H9 (cell line): ENCODE measurements around the gene GGCX. TPM values are rescaled to one million over a fixed set of nuclear protein-coding genes. Genes with fewer than 3 reads are reported as not detected.
"Not testable (repeated sequence)": the region's sequence is repeated elsewhere in the genome, so short reads cannot be mapped to it uniquely, and the experiment has no call there.

ENCODE experiments used
- DNase-seq: peaks from one replicate; pipeline ENCODE4 v3.0.0-alpha.2; 2017
- H2AFZ ChIP-seq: one replicate; pipeline ENCODE4 v1.6.1; 2013; ENCODE audit warnings: mild to moderate bottlenecking, low read length, control low read depth, moderate library complexity
- H2AK5ac ChIP-seq: 2 replicates; pipeline ENCODE4 v1.6.1; 2013; ENCODE audit warnings: low read length, control low read depth, mixed read lengths; ENCODE audit not compliant: insufficient read length
- H2BK120ac ChIP-seq: one replicate; pipeline ENCODE4 v1.6.1; 2013; ENCODE audit warnings: low read depth, mild to moderate bottlenecking, low read length, control low read depth, inconsistent platforms; ENCODE audit not compliant: poor library complexity, severe bottlenecking
- H2BK12ac ChIP-seq: 2 replicates; pipeline ENCODE4 v1.6.1; 2013; ENCODE audit warnings: low read length, control low read depth, mixed read lengths, low read depth; ENCODE audit not compliant: insufficient read length
- H2BK15ac ChIP-seq: 2 replicates; pipeline ENCODE4 v1.6.1; 2013; ENCODE audit warnings: low read depth, low read length, control low read depth
- H2BK20ac ChIP-seq: one replicate; pipeline ENCODE4 v1.6.1; 2013; ENCODE audit warnings: low read depth, mild to moderate bottlenecking, low read length, control low read depth, inconsistent platforms; ENCODE audit not compliant: poor library complexity, severe bottlenecking
- H2BK5ac ChIP-seq: 2 replicates; pipeline ENCODE4 v1.6.1; 2013; ENCODE audit warnings: low read length, control low read depth, mixed read lengths; ENCODE audit not compliant: insufficient read length
- H3K14ac ChIP-seq: 2 replicates; pipeline ENCODE4 v1.6.1; 2013; ENCODE audit warnings: low read length, control low read depth; ENCODE audit not compliant: insufficient read depth
- H3K18ac ChIP-seq: 2 replicates; pipeline ENCODE4 v1.6.1; 2013; ENCODE audit warnings: low read depth, mild to moderate bottlenecking, mixed read lengths, low read length, control low read depth; ENCODE audit not compliant: insufficient read length
- H3K23ac ChIP-seq: 2 replicates; pipeline ENCODE4 v1.6.1; 2013; ENCODE audit warnings: low read length, control low read depth, mixed read lengths, low read depth; ENCODE audit not compliant: insufficient read length
- H3K23me2 ChIP-seq: 2 replicates; pipeline ENCODE4 v1.6.1; 2013; ENCODE audit warnings: low read depth, mild to moderate bottlenecking, mixed read lengths, low read length, control low read depth; ENCODE audit not compliant: insufficient read length, poor library complexity, severe bottlenecking
- H3K27ac ChIP-seq: 2 replicates; pipeline ENCODE4 v1.5.1; 2013; ENCODE audit warnings: low read length, control low read depth, mixed read lengths, low read depth; ENCODE audit not compliant: insufficient read length
- H3K27me3 ChIP-seq: 2 replicates; pipeline ENCODE4 v1.6.1; 2013; ENCODE audit warnings: low read length, control low read depth, inconsistent platforms; ENCODE audit not compliant: insufficient read depth
- H3K4ac ChIP-seq: 2 replicates; pipeline ENCODE4 v1.6.1; 2013; ENCODE audit warnings: low read depth, mild to moderate bottlenecking, control low read depth, inconsistent platforms, low read length, moderate library complexity
- H3K4me1 ChIP-seq: 2 replicates; pipeline ENCODE4 v1.6.1; 2013; ENCODE audit warnings: low read length, control low read depth, inconsistent platforms; ENCODE audit not compliant: insufficient read depth
- H3K4me2 ChIP-seq: 2 replicates; pipeline ENCODE4 v1.6.1; 2013; ENCODE audit warnings: low read length, control low read depth, mixed read lengths; ENCODE audit not compliant: insufficient read length, insufficient read depth
- H3K56ac ChIP-seq: 2 replicates; pipeline ENCODE4 v1.6.1; 2013; ENCODE audit warnings: low read depth, mild to moderate bottlenecking, mixed read lengths, low read length, control low read depth; ENCODE audit not compliant: insufficient read length
- H3K79me1 ChIP-seq: 2 replicates; pipeline ENCODE4 v1.6.1; 2013; ENCODE audit warnings: low read depth, mild to moderate bottlenecking, moderate library complexity, low read length, control low read depth, inconsistent platforms; ENCODE audit not compliant: insufficient read depth, poor library complexity, severe bottlenecking
- H3K79me2 ChIP-seq: 2 replicates; pipeline ENCODE4 v1.6.1; 2013; ENCODE audit warnings: low read length, control low read depth, inconsistent platforms; ENCODE audit not compliant: insufficient read depth
- H3K9ac ChIP-seq: 2 replicates; pipeline ENCODE4 v1.6.1; 2013; ENCODE audit warnings: low read length, control low read depth, mixed read lengths; ENCODE audit not compliant: insufficient read length; ENCODE audit errors: extremely low read depth
- H3K9me3 ChIP-seq: one replicate; pipeline ENCODE4 v1.6.1; 2013; ENCODE audit warnings: low read depth, low read length, inconsistent platforms; ENCODE audit not compliant: control insufficient read depth
- H3T11ph ChIP-seq: one replicate; pipeline ENCODE4 v1.6.1; 2013; ENCODE audit warnings: mild to moderate bottlenecking, low read length, control low read depth, inconsistent platforms
- H4K20me1 ChIP-seq: one replicate; pipeline ENCODE4 v1.6.1; 2013; ENCODE audit not compliant: control insufficient read depth, insufficient read length, insufficient read depth
- H4K5ac ChIP-seq: 2 replicates; pipeline ENCODE4 v1.6.1; 2013; ENCODE audit warnings: low read depth, mild to moderate bottlenecking, mixed read lengths, low read length, control low read depth; ENCODE audit not compliant: insufficient read length
- H4K8ac ChIP-seq: replicated peaks from 2 replicates; pipeline ENCODE4 v1.6.1; 2013; ENCODE audit warnings: low read length, control low read depth, mixed read lengths, low read depth; ENCODE audit not compliant: insufficient read length
- H4K91ac ChIP-seq: 2 replicates; pipeline ENCODE4 v1.6.1; 2013; ENCODE audit warnings: low read depth, mild to moderate bottlenecking, moderate library complexity, mixed read lengths, low read length, control low read depth; ENCODE audit not compliant: insufficient read length
- H3K27ac Mint-ChIP-seq, 3 experiments: 2 replicates in 2 of 3; 3 replicates in 1 of 3; pipeline ENCODE4 v1.8.0; 2020 to 2021; ENCODE audit warnings: mixed read lengths in 3 of 3, mild to moderate bottlenecking in 1 of 3, moderate library complexity in 1 of 3
- H3K27me3 Mint-ChIP-seq: 2 replicates; pipeline ENCODE4 v1.8.0; 2021; ENCODE audit warnings: low read depth, mild to moderate bottlenecking, moderate library complexity, mixed read lengths
- H3K36me3 Mint-ChIP-seq, 3 experiments: 2 replicates in 2 of 3; 3 replicates in 1 of 3; pipeline ENCODE4 v1.8.0; 2020 to 2021; ENCODE audit warnings: low read depth in 3 of 3, mixed read lengths in 3 of 3; ENCODE audit not compliant: insufficient read depth in 1 of 3
- H3K4me1 Mint-ChIP-seq, 2 experiments: 2 replicates each; pipeline ENCODE4 v1.8.0; 2020; ENCODE audit warnings: mixed read lengths in 2 of 2
- H3K4me3 Mint-ChIP-seq, 2 experiments: 2 replicates in 1 of 2; 3 replicates in 1 of 2; pipeline ENCODE4 v1.8.0; 2020 to 2021; ENCODE audit warnings: mild to moderate bottlenecking in 2 of 2, mixed read lengths in 2 of 2, moderate library complexity in 1 of 2
- H3K9me3 Mint-ChIP-seq, 2 experiments: 2 replicates in 1 of 2; 3 replicates in 1 of 2; pipeline ENCODE4 v1.8.0; 2020; ENCODE audit warnings: mild to moderate bottlenecking in 2 of 2, mixed read lengths in 2 of 2, moderate library complexity in 1 of 2
- WGBS: extraction: QIAGEN DNeasy Blood & Tissue Kit; methylation state at CpG from one replicate; pipeline ENCODE4 v1.1.7; 2013; ENCODE audit warnings: missing lambda C conversion rate, low lambda C conversion rate, mixed read lengths; ENCODE audit not compliant: insufficient read length; ENCODE audit errors: extremely low coverage; 5-methylcytosine and 5-hydroxymethylcytosine counted together
- total RNA-seq: library from RNA; stranded (reverse); gene quantifications from 2 replicates; pipeline ENCODE4 v1.2.1, GENCODE V29; 2021
- TF ChIP-seq, protein P1 (sequence below): fragments of 200-600 bp; sonication (generic); conservative IDR thresholded peaks from 3 replicates; pipeline ENCODE4 v1.8.0; 2021; ENCODE audit warnings: antibody characterized with exemption, mild to moderate bottlenecking

Gene GGCX
- total RNA-seq, 1 experiment from 2014 or later: 32.9 TPM

DNA sequence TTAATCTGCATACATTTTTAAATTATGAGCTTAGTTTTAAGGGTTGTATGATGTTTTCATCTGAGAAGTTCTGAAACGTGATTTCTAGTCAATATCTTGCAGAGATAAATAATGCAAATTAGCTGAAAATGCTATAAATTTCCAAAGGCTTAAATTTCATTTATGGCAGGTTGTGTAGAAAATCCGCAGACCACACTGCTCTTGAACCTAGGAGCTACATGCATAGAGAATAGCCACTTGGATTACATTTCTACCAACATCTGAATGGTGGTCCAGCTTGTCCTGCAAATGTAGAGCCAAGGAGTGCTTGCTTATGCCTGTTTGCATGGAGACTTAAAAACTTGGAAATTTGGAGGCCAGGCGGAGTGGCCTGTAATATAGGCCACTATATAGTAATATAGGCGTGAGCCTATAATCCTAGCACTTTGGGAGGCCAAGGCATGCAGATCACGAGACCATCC is 15.5 kb downstream of the GGCX start:
- Mint-ChIP-seq H3K4me3 (no peak overlapping the region), H3K9me3 (no peaks in the 10 kb centered on the region), H3K36me3 (peaks cover 39 to 75% (median 59%) of the 10 kb centered on the region in 3 experiments), H3K27ac (peak overlapping the region in 1 of 3 experiments; percentile 48; a peak in 1 of 7 replicates), H3K4me1 (peaks cover 28 to 38% of the 10 kb centered on the region in 2 experiments), H3K27me3 (no peaks in the 10 kb centered on the region; the same call in 1 of the 2 replicates)
- Histone ChIP-seq H3K23me2 (no peaks in the 10 kb centered on the region), H4K91ac (no peak overlapping the region), H3K27me3 (no peaks in the 10 kb centered on the region), H3T11ph (no peak overlapping the region), H2BK20ac (no peak overlapping the region), H3K18ac (no peak overlapping the region), H4K20me1 (no peaks in the 10 kb centered on the region), H3K27ac (no peak overlapping the region), H3K4me1 (no peaks in the 10 kb centered on the region), H3K23ac (no peak overlapping the region), H2AFZ (no peak overlapping the region), H2BK120ac (no peak overlapping the region), H3K79me2 (peaks cover 7% of the 10 kb centered on the region; the same call in 1 of the 2 replicates), H2BK12ac (no peak overlapping the region), H3K56ac (no peak overlapping the region), H3K9me3 (no peaks in the 10 kb centered on the region), H3K79me1 (no peaks in the 10 kb centered on the region), H3K9ac (no peak overlapping the region), H4K5ac (no peak overlapping the region), H2AK5ac (no peak overlapping the region), H3K4me2 (no peak overlapping the region), H2BK15ac (no peak overlapping the region), H3K4ac (no peak overlapping the region), H4K8ac (no peak overlapping the region), H3K14ac (no peak overlapping the region), H2BK5ac (no peak overlapping the region)
- DNase-seq: no peak
- TF ChIP-seq, protein P1, sequence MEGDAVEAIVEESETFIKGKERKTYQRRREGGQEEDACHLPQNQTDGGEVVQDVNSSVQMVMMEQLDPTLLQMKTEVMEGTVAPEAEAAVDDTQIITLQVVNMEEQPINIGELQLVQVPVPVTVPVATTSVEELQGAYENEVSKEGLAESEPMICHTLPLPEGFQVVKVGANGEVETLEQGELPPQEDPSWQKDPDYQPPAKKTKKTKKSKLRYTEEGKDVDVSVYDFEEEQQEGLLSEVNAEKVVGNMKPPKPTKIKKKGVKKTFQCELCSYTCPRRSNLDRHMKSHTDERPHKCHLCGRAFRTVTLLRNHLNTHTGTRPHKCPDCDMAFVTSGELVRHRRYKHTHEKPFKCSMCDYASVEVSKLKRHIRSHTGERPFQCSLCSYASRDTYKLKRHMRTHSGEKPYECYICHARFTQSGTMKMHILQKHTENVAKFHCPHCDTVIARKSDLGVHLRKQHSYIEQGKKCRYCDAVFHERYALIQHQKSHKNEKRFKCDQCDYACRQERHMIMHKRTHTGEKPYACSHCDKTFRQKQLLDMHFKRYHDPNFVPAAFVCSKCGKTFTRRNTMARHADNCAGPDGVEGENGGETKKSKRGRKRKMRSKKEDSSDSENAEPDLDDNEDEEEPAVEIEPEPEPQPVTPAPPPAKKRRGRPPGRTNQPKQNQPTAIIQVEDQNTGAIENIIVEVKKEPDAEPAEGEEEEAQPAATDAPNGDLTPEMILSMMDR: no peak
- no CpG with 5 or more reads among the region's 5 CpGs for WGBS

GRCh38 chr2:85544915-85545779 is 16.1 kb downstream of the GGCX start:
- peaks cover 30 to 43% of the 10 kb centered on the region in 2 experiments for H3K4me1 Mint-ChIP-seq
- H2BK5ac ChIP-seq, H3K4me1 ChIP-seq, H3K79me1 ChIP-seq, H3K18ac ChIP-seq, H4K5ac ChIP-seq, H3K9ac ChIP-seq, H3K27ac ChIP-seq, H4K8ac ChIP-seq, H3K23ac ChIP-seq, H4K91ac ChIP-seq, H3K27me3 ChIP-seq, H3K23me2 ChIP-seq, H2AK5ac ChIP-seq, H2AFZ ChIP-seq, H3K14ac ChIP-seq, H2BK120ac ChIP-seq, H3K4me3 Mint-ChIP-seq, H2BK15ac ChIP-seq, H2BK20ac ChIP-seq, H3T11ph ChIP-seq, H3K56ac ChIP-seq, H3K27me3 Mint-ChIP-seq, H3K4ac ChIP-seq, H3K4me2 ChIP-seq, DNase-seq, H4K20me1 ChIP-seq, H3K9me3 Mint-ChIP-seq, H3K9me3 ChIP-seq, H2BK12ac ChIP-seq: not testable (repeated sequence)
- no CpG with 5 or more reads among the region's 5 CpGs for WGBS
- H3K36me3 Mint-ChIP-seq: peaks cover 44 to 75% (median 59%) of the 10 kb centered on the region in 3 experiments
- peaks cover 13% of the 10 kb centered on the region for H3K79me2 ChIP-seq
- peak overlapping the region in 1 of 3 experiments; percentile 60; a peak in 2 of 7 replicates for H3K27ac Mint-ChIP-seq
